ENCODE measurements around the gene SLC1A2.

Gene SLC1A2

DNA sequence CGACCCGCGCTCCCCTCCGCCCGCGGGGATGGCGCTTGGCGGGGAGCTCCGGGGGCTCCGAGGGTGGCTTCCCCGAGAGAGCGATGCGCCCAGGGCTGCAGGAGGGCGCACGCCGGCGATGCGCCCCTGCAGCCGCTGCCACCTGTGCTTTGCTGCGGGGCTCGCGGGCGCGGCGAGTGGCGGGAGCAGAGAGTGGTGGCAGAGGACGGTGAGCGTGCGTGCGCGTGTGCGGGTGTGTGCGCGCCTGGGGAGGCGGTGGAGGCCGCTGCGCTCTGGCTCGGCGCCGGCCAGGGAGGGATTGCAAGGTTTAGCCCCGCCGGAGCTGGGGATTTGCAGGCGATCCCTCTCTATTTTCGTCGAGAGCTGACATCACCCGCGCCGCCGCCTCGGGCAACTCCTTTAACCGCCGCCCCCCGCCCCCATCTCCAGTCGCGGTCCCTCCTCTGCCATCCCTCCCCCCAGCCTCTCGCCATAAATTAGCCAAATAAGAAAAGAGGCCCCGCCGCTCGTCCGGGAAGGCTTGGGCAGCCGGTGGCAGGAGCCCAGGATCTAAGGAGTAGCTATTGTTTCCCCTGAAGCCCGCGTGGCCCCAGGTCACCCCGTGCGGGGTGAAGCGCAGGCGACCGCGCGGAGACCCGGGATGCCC, at the start of gene SLC1A2:
Gene SLC1A2 (minus strand): TSS at position 375 of the 646 bp plus-strand sequence. CDS start 592 bp downstream, outside the sequence.
- no peak for DNase-seq

DNA sequence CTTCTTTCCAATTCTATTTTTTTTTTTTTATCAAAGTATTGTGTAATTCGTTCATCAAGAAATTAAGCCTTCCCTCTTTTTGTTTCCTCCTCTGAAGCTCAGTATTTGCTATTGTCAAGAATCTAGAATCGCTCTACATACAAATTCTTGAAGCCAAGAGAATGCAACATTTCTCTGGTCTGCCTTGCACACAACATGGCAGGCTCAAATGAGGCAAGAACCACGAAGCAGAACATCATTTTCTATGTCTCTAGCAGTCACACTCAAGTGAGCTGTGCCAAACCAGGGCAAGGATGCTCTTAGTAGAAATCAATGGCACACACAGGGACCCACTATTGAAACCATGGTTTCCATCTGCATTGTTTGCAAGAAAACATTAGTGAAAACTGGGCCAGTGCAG, 46.7 kb upstream of the SLC1A2 start:
- DNase-seq: no peak

GRCh38 chr11:35464308-35464707, 45.0 kb upstream of the SLC1A2 start:
- no peak for DNase-seq

GRCh38 chr11:35463331-35463751, 44.0 kb upstream of the SLC1A2 start:
- DNase-seq: no peak

DNA sequence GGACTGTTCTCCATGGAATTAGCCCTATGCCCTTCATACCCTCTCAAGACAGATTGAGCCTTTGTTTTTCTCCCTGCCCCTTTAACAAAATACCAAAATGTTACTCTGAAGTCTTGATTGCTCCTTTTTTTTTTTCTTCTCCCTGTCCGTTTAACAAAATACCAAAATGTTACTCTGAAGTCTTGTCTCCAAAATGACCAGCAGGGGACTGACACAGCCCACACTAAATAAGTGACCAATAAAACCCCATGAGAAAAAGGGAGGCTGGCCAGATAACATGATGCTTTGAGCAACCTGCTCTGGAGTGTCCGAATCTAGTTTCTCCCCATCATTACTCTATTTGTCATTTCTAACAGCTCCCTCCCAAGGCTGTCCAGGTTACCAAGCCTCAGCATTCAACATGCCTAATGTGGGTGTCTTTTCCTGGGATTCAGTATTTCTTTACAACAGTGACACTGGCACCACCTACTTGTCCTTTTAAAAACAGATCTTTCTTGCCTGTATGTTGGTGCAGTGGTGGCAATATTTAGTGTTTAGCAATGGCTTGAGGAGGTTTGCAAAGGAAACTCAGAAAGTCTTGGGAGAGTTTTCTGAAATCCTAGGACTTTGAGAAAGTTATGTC, 42.7 kb upstream of the SLC1A2 start:
- DNase-seq: no peak

GRCh38 chr11:35459489-35459888, 40.1 kb upstream of the SLC1A2 start:
- DNase-seq: no peak

GRCh38 chr11:35458846-35459245, 39.5 kb upstream of the SLC1A2 start:
- DNase-seq: no peak

DNA sequence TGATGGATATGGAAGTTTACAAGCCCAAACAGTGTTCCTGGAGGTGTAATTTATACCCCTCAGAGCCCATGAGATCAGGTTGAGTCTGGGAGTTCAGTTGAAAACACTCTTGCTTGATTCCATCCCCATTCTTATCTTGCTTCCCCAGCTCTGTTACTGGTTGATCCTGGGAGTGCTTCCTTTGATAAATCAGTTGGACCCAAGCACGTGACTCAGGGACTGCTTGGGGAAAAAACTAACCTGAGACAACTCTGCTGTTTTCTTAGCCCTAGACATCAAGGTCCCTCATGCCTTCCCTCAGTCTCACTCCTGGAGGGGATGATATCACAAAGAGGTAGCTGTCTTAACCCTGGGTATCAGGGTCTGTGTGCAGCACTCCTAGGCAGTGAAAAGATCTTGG, 35.0 kb upstream of the SLC1A2 start:
- no peak for DNase-seq

GRCh38 chr11:35436581-35437250, 17.4 kb upstream of the SLC1A2 start:
- DNase-seq: no peak

DNA sequence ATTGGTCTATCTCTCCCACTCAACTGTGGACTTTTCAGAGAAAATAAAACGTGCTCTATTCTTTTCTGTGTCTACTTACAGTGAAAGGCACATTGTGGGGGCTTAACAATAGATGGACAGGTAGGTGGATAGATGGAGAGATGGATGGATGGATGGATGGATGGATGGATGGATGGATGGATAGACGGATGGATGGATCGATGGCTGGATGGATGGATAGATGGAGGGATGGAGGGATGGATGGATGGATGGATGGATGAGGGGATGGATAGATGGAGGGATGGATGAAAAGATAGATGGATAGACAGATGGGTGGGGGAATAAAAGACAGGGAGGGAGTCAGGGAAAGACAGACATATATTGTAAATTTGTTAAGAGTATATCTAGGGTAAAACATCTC, 14.2 kb upstream of the SLC1A2 start:
- DNase-seq: no peak

GRCh38 chr11:35432464-35432863, 13.1 kb upstream of the SLC1A2 start:
- DNase-seq: no peak

DNA sequence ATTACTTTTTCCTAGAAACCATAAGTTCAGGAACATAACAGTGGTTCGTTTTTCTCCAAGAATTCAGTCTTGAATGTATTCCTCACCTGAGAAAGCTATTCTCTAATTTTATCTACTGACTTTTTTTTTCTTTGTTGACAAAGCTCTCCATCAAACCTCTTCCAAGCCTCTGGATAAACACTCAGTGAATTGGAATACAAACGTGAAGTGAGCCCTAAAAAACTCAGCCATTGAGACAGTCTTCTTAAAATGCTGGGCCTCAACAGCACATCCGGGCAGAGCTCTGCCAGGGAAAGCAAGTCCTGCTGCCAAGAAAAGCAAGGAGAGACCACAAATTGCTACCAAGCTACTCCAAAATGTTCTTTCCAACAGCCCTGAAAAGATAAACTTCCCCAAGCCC, 7.7 kb upstream of the SLC1A2 start:
- no peak for DNase-seq

DNA sequence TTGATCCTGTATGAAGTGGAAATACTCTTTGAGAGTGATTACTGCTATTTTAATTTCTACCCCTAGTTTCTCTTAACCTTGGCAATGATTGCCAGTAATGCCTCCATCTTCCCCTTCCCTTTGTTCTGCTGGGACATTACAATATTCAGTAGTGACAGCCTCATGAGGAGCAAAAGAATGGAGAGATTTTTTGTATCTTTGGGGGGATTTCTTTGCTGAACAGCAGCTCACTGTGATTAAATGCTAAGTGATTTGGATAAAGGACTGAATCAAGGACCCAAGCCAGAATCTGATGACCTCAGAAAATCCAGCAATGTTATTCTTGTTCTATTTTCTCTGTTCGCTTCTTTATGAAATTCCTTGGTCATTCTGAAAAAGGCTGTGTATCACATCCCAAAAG, 7.0 kb upstream of the SLC1A2 start:
- no peak for DNase-seq

GRCh38 chr11:35425603-35426212, 6.3 kb upstream of the SLC1A2 start:
- DNase-seq: no peak

GRCh38 chr11:35424157-35424940, 5.0 kb upstream of the SLC1A2 start:
- DNase-seq: no peak

DNA sequence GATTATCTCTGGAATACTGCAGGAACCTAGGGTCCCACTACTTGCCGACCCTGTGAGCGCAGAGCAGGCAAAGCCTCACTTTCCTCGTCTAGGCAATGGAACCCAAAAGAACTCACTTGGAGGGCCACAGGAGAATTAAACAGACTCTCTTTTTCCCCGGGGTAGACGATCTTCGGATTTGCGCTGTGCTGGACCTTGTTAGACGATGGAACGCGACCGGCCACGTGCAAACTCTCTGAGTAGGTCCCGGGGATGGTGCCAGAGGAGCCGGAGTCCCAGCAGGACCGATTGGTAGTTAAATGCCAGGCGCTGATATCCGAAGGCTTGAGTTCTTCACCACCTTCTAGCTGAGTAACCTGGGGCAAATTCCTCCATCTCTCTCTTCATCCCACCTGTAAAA, 1.0 kb upstream of the SLC1A2 start:
- no peak for DNase-seq

DNA sequence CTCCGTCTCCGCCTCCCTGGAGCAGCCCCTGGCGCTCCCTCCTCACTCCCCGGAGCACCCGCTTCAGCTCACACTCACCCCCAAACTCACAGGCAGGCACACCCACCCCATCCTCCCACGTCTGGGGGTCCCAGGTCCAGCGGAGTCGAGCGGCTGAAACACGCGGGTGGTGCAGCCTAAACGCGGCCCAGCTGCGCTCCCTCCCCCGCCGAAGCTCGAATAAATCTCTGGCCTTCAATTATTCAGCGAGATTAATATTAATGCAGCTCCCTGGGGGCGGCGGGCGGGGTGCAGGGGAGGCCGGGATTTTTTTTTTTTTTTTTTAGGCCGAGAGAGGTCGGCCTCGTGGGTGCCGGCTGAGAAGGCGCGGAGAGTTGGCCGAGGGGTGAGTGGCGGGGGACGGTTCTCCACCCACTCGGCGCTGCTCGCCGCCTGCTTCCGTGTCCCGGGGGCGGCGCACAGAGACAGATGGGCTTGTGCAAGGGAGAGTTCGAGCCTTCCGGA, 524 bp upstream of the SLC1A2 start:
- DNase-seq: no peak

DNA sequence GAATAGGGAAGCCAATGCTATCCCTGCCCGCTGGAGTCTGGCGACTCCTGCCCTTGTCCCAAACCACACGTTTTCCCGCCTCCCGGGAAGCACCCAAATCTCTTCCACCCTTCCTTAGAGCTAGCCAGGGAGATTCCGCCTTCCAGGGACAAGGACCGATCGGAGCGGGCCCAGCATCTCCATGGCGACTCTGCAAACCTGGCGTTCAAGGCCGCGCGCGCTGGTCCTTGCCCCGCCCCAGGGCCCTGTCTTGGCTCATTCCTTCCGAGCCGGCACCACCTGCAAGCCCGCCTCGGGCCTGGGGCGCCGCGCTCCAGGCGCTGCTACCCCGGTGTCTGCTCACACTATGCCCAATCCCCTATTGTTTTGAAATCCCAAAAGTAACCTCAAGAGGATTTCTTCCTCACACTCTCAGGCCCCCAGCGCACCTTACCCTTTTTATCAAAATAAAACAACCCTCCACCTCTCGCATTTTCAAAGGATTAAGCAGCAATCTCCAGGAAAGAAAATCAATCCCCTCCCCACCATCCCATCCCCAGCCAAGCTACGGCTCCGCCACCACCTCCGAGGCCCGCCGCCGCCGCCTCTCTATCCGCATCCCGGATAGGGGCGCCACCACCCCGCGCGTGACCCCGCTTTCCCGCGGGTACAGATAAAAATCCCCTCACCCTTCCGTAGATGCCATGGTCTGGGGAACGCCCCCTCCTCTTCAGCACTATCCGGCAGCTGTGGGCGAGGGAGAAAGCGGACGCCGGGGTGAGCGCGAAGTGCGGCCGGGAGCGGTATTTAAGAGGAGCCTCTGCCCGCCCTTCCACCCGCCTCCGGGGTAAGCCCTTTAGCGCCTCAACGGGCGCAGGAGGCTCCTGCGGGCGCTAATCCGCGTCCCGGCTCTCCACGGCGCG, 825 bp downstream of the SLC1A2 start:
- no peak for DNase-seq

GRCh38 chr11:35415487-35415886, 3.9 kb downstream of the SLC1A2 start:
- no peak for DNase-seq

GRCh38 chr11:35414776-35415175, 4.6 kb downstream of the SLC1A2 start:
- no peak for DNase-seq

- no peak for DNase-seq
Measured at GRCh38 chr11:35414311-35414710, 5.0 kb downstream of the SLC1A2 start.

DNA sequence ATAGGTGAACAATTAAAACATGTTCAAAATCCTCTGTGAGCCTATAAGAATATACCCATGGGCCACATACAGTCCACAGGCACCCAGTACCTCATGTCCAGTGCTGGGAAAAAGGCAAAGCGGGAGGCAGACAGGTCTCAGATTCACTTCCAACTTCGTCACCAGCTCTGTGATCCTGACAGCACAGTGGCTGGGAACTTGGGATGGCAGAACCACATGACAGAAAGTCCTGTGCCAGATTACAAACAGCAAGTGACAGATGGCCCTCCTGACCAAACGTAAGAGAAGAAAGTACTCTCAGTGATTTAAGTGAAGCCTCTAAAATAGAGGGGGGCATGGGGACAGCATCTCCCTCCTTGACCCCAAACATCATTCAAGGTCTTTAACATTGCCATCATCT, 5.8 kb downstream of the SLC1A2 start:
- no peak for DNase-seq

All from AML-193 (cell line).